GM10847 (cell line): ENCODE results near the gene ASTN2.

ENCODE experiments used
- POLR2A ChIP-seq: IDR thresholded peaks from 2 replicates; pipeline ENCODE4 v1.6.1; 2011; ENCODE audit not compliant: insufficient read length; ENCODE audit errors: extremely low read depth

Gene ASTN2

GRCh38 chr9:116975126-116975525 is 439.7 kb downstream of the ASTN2 start:
- TF ChIP-seq POLR2A = no peak

GRCh38 chr9:116966199-116966598 is 448.7 kb downstream of the ASTN2 start:
- no peak for TF ChIP-seq POLR2A

- TF ChIP-seq POLR2A = no peak
Measured at GRCh38 chr9:116964258-116964657, 450.6 kb downstream of the ASTN2 start.

- TF ChIP-seq POLR2A = no peak
Measured at GRCh38 chr9:116959809-116960208, 455.0 kb downstream of the ASTN2 start.

GRCh38 chr9:116958881-116959280 is 456.0 kb downstream of the ASTN2 start:
- no peak for TF ChIP-seq POLR2A

- TF ChIP-seq POLR2A = no peak
Measured at GRCh38 chr9:116954731-116955130, 460.1 kb downstream of the ASTN2 start.

- TF ChIP-seq POLR2A = no peak
Measured at GRCh38 chr9:116953271-116953670, 461.6 kb downstream of the ASTN2 start.

GRCh38 chr9:116952436-116952810 is 462.4 kb downstream of the ASTN2 start:
- TF ChIP-seq POLR2A = no peak

GRCh38 chr9:116951588-116952435 is 463.0 kb downstream of the ASTN2 start:
- no peak for TF ChIP-seq POLR2A

GRCh38 chr9:116945817-116946216 is 469.0 kb downstream of the ASTN2 start:
- TF ChIP-seq POLR2A = no peak

GRCh38 chr9:116944714-116945534 is 469.9 kb downstream of the ASTN2 start:
- TF ChIP-seq POLR2A = no peak

- TF ChIP-seq POLR2A = no peak
Measured at GRCh38 chr9:116943970-116944369, 470.9 kb downstream of the ASTN2 start.

- TF ChIP-seq POLR2A = no peak
Measured at GRCh38 chr9:116942593-116943061, 472.2 kb downstream of the ASTN2 start.

GRCh38 chr9:116941266-116941665 is 473.6 kb downstream of the ASTN2 start:
- no peak for TF ChIP-seq POLR2A

- TF ChIP-seq POLR2A = no peak
Measured at GRCh38 chr9:116940614-116941215, 474.1 kb downstream of the ASTN2 start.

- no peak for TF ChIP-seq POLR2A
Measured at GRCh38 chr9:116939614-116940013, 475.2 kb downstream of the ASTN2 start.

- TF ChIP-seq POLR2A = no peak
Measured at GRCh38 chr9:116939161-116939560, 475.7 kb downstream of the ASTN2 start.
